SK-N-SH (cell line): ENCODE measurements around the gene CASKIN2. TPM values are rescaled to one million over a fixed set of nuclear protein-coding genes. Genes with fewer than 3 reads are reported as not detected.

Source experiments
- CTCF ChIA-PET: fragments of 300-600, 350-600 bp; formaldehyde crosslinking; extraction: SDS; loops from one replicate; lab custom pipeline; 2021; lab: Yijun Ruan, JAX
- POLR2A ChIA-PET: fragments of 350-600 bp; sonication (Branson Sonifier 250); formaldehyde crosslinking; extraction: SDS; loops from one replicate; lab custom pipeline; 2020; ENCODE audit warnings: antibody characterized with exemption, inconsistent platforms; lab: Yijun Ruan, JAX
- DNase-seq: peaks from one replicate; pipeline ENCODE4 v3.0.0; 2012
- H2AFZ ChIP-seq: fragments of 200-600 bp; sonication (generic); 2 replicates; pipeline ENCODE4 v1.8.1; 2016; ENCODE audit warnings: antibody characterized with exemption, mild to moderate bottlenecking, low read depth
- H3F3A ChIP-seq: fragments of 200-600 bp; sonication (generic); replicated peaks from 2 replicates; pipeline ENCODE3; 2016; ENCODE audit warnings: antibody characterized with exemption, mild to moderate bottlenecking; ENCODE audit not compliant: insufficient read depth
- H3K27ac ChIP-seq, 2 experiments: fragments of 200-500 bp in 1 of 2; fragments of 200-600 bp in 1 of 2; sonication (Bioruptor generic) in 1 of 2; sonication (generic), shearing (Covaris generic) in 1 of 2; 2 replicates each; pipeline versions ENCODE4 v1.5.1 to v1.6.1; 2014 to 2016; ENCODE audit warnings: low read depth in 2 of 2, inconsistent platforms in 1 of 2, low read length in 1 of 2, mild to moderate bottlenecking in 1 of 2, mixed read lengths in 1 of 2
- H3K27me3 ChIP-seq: fragments of 200-600 bp; sonication (generic), shearing (Covaris generic); 2 replicates; pipeline ENCODE4 v1.6.1; 2016; ENCODE audit warnings: mixed run types; ENCODE audit not compliant: insufficient read depth
- H3K36me3 ChIP-seq, 2 experiments: fragments of 200-500 bp in 1 of 2; fragments of 200-600 bp in 1 of 2; sonication (Bioruptor generic) in 1 of 2; sonication (generic) in 1 of 2; replicated peaks in 1 of 2; 2 replicates each; pipeline versions ENCODE3 to v1.5.1; 2014 to 2016; ENCODE audit warnings: low read length in 1 of 2, mild to moderate bottlenecking in 1 of 2; ENCODE audit not compliant: insufficient read depth in 2 of 2, control insufficient read depth in 1 of 2
- H3K4me1 ChIP-seq, 2 experiments: fragments of 200-500 bp in 1 of 2; fragments of 200-600 bp in 1 of 2; sonication (Bioruptor generic) in 1 of 2; sonication (generic), shearing (Covaris generic) in 1 of 2; 2 replicates each; pipeline versions ENCODE4 v1.5.1 to v1.6.1; 2014 to 2016; ENCODE audit warnings: low read depth in 1 of 2, low read length in 1 of 2, mixed run types in 1 of 2; ENCODE audit not compliant: insufficient read depth in 2 of 2, control insufficient read depth in 1 of 2
- H3K4me2 ChIP-seq: fragments of 200-600 bp; sonication (generic), shearing (Covaris generic); 2 replicates; pipeline ENCODE4 v1.6.1; 2017; ENCODE audit warnings: mixed run types
- H3K4me3 ChIP-seq, 2 experiments: fragments of 200-500 bp in 1 of 2; fragments of 200-600 bp in 1 of 2; sonication (Bioruptor generic) in 1 of 2; sonication (generic), shearing (Covaris generic) in 1 of 2; 2 replicates each; pipeline versions ENCODE4 v1.5.1 to v1.8.1; 2014 to 2016; ENCODE audit warnings: low read depth in 2 of 2, inconsistent platforms in 1 of 2, low read length in 1 of 2, mild to moderate bottlenecking in 1 of 2, mixed read lengths in 1 of 2, moderate library complexity in 1 of 2
- H3K79me2 ChIP-seq: fragments of 200-600 bp; sonication (generic); 2 replicates; pipeline ENCODE4 v1.8.1; 2017; ENCODE audit warnings: mild to moderate bottlenecking; ENCODE audit not compliant: insufficient read depth
- H3K9ac ChIP-seq: fragments of 200-600 bp; sonication (generic); 2 replicates; pipeline ENCODE4 v1.6.1; 2017; ENCODE audit warnings: mixed run types
- H3K9me2 ChIP-seq: fragments of 200-600 bp; sonication (generic); 2 replicates; pipeline ENCODE4 v1.6.1; 2017; ENCODE audit warnings: mixed run types
- H3K9me3 ChIP-seq: fragments of 200-600 bp; sonication (generic); 2 replicates; pipeline ENCODE4 v1.6.1; 2017; ENCODE audit warnings: mixed run types, mild to moderate bottlenecking, moderate library complexity
- H4K20me1 ChIP-seq: fragments of 200-600 bp; sonication (generic); 2 replicates; pipeline ENCODE4 v1.6.1; 2017; ENCODE audit warnings: mild to moderate bottlenecking, mixed run types; ENCODE audit not compliant: insufficient read depth
- ELF1 ChIP-seq: IDR thresholded peaks from 2 replicates; pipeline ENCODE4 v1.4.0; 2012
- FOXJ3 ChIP-seq: sonication (generic); formaldehyde crosslinking; IDR thresholded peaks from 2 replicates; pipeline ENCODE4 v1.5.1; 2020; ENCODE audit warnings: mild to moderate bottlenecking, missing genetic modification reagents
- FOXM1 ChIP-seq: IDR thresholded peaks from 2 replicates; pipeline ENCODE4 v1.4.0; 2012; ENCODE audit warnings: low read depth, mild to moderate bottlenecking
- GATA2 ChIP-seq: sonication (generic); formaldehyde crosslinking; IDR thresholded peaks from 2 replicates; pipeline ENCODE4 v1.5.0; 2020; ENCODE audit warnings: mild to moderate bottlenecking, missing genetic modification reagents
- NFIC ChIP-seq: IDR thresholded peaks from 2 replicates; pipeline ENCODE4 v1.4.0; 2012; ENCODE audit warnings: borderline replicate concordance
- NRF1 ChIP-seq: IDR thresholded peaks from 2 replicates; pipeline ENCODE4 v1.6.1; 2012; ENCODE audit warnings: low read depth, mild to moderate bottlenecking, low read length
- POLR2AphosphoS5 ChIP-seq: IDR thresholded peaks from 2 replicates; pipeline ENCODE4 v1.6.1; 2012; ENCODE audit warnings: low read depth, low read length
- RXRA ChIP-seq: IDR thresholded peaks from 2 replicates; pipeline ENCODE4 v1.4.0; 2012; ENCODE audit warnings: low read depth, mild to moderate bottlenecking, borderline replicate concordance
- SIN3A ChIP-seq: IDR thresholded peaks from 2 replicates; pipeline ENCODE4 v1.6.1; 2012; ENCODE audit warnings: low read depth, mild to moderate bottlenecking, low read length, moderate library complexity, borderline replicate concordance
- SMC3 ChIP-seq: IDR thresholded peaks from 2 replicates; pipeline ENCODE4 v1.6.1; 2012; ENCODE audit warnings: low read depth, low read length, improper control_type of control experiment
- TAF1 ChIP-seq: IDR thresholded peaks from 2 replicates; pipeline ENCODE4 v1.6.1; 2012; ENCODE audit warnings: low read depth, mild to moderate bottlenecking, low read length, moderate library complexity, borderline replicate concordance
- TCF12 ChIP-seq: IDR thresholded peaks from 2 replicates; pipeline ENCODE4 v1.4.0; 2012
- TEAD4 ChIP-seq: IDR thresholded peaks from 2 replicates; pipeline ENCODE4 v1.4.0; 2012; ENCODE audit warnings: mild to moderate bottlenecking, borderline replicate concordance; ENCODE audit not compliant: insufficient read depth
- YY1 ChIP-seq: IDR thresholded peaks from 2 replicates; pipeline ENCODE4 v1.4.0; 2012; ENCODE audit warnings: low read depth, mild to moderate bottlenecking
- WGBS: methylation state at CpG from one replicate; pipeline ENCODE4 v1.1.6; 2017; ENCODE audit warnings: low lambda C conversion rate; 5-methylcytosine and 5-hydroxymethylcytosine counted together
- polyA plus RNA-seq, 3 experiments: library from polyadenylated mRNA; depleted of rRNA; stranded (reverse); fragments of >200 nt; gene quantifications; 2 replicates each; pipeline ENCODE4 v1.2.3, GENCODE V29; 2012
- TF ChIP-seq, protein P1 (sequence below): IDR thresholded peaks from 2 replicates; pipeline ENCODE4; 2012
- TF ChIP-seq, protein P2 (sequence below): IDR thresholded peaks from 2 replicates; pipeline ENCODE4 v1.4.0; 2012; ENCODE audit warnings: low read depth
- TF ChIP-seq, protein P3 (sequence below): fragments of 200-600 bp; sonication (generic); IDR thresholded peaks from 2 replicates; pipeline ENCODE4 v1.6.1; 2017; ENCODE audit warnings: antibody characterized with exemption, mild to moderate bottlenecking, moderate library complexity
- TF ChIP-seq, protein P4 (sequence below): IDR thresholded peaks from 2 replicates; pipeline ENCODE4 v1.6.1; 2012; ENCODE audit warnings: mild to moderate bottlenecking, low read depth, low read length, moderate library complexity

CASKIN2 gene
- polyA plus RNA-seq, 1 of the 3 experiments (the other 2 are of a cell fraction) = 6.5 TPM

DNA sequence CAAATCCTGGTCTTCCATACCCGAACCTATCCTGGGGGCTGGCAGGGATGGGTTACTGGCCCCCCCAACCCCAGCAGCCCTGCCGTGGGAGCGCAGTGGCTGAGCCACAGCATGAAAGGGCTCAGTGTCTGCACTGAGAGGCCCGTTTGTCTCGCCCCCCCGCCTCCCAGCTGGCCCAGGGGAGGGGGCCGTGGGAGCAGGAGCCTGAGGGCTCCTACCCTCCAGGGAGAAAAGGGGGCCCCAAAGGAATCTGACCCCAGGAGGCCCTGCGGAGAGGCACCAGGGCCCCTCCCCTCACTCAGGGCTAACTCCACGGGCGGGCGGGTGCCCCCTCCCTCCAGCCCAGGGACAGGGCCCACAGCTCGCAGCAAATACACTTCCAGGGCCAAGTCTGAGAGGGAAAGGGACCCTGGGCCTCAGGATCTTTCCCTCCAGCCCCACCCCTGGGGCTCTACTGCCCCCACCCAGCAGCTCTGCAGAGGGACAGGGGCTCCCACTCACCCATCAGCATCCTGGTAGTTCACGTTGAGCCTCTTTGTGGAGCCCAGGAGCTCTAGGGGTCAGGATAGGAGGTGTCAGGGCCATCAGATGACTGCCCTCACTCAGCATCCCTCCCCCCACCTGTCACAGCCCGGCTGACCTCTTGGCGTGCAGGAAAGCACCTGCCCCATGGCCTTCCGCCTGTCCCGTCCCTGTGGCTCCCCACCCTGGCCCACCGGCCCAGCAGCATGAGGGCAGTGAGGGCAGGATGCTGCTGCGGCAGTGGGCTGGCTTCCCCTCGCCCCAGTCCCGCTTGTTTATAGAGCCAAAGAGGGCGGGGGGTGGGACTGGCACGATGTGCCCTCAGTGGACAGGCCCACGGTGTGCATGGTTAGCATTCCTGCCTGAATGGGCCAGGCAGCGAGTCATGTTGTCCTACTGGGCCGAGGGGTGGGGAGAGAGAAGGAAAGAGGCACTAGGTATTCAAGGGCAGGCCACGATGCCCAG lies 7.3 kb downstream of the CASKIN2 start (continued):
- TF ChIP-seq, protein P1, sequence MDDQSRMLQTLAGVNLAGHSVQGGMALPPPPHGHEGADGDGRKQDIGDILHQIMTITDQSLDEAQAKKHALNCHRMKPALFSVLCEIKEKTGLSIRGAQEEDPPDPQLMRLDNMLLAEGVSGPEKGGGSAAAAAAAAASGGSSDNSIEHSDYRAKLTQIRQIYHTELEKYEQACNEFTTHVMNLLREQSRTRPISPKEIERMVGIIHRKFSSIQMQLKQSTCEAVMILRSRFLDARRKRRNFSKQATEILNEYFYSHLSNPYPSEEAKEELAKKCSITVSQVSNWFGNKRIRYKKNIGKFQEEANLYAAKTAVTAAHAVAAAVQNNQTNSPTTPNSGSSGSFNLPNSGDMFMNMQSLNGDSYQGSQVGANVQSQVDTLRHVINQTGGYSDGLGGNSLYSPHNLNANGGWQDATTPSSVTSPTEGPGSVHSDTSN = no peak
- no peak for TF ChIP-seq RXRA
- TF ChIP-seq, protein P2, sequence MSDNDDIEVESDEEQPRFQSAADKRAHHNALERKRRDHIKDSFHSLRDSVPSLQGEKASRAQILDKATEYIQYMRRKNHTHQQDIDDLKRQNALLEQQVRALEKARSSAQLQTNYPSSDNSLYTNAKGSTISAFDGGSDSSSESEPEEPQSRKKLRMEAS = no peak
- no peak for TF ChIP-seq TAF1

DNA sequence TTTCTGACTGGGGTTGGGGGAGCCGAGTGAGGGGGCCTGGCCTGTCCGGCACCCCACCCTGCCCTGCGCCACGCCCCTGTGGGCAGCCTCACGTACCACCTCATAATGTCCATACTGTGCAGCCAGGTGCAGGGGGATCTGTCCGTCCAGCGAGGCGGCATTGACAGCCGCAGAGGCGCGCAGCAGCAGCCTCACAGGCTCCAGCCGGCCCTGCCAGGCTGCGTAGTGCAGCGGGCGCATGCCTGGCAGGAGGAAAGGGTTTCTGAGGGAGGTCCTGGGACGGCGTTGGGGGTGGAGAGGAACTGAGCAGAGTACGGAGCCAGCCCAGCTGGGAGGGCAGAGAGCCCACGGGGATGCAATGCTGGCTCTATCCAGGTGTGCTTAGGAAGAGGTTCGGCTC lies 8.4 kb downstream of the CASKIN2 start:
- no peak overlapping the region for H3K27ac ChIP-seq
- TF ChIP-seq FOXJ3 (no peak), SMC3 (no peak), NFIC (no peak), FOXM1 (no peak), GATA2 (CRISPR knock-in tag) (no peak), NRF1 (no peak), TEAD4 (no peak), POLR2AphosphoS5 (no peak), TCF12 (no peak), ELF1 (no peak), TAF1 (no peak), SIN3A (no peak), YY1 (no peak)
- TF ChIP-seq, protein P3, sequence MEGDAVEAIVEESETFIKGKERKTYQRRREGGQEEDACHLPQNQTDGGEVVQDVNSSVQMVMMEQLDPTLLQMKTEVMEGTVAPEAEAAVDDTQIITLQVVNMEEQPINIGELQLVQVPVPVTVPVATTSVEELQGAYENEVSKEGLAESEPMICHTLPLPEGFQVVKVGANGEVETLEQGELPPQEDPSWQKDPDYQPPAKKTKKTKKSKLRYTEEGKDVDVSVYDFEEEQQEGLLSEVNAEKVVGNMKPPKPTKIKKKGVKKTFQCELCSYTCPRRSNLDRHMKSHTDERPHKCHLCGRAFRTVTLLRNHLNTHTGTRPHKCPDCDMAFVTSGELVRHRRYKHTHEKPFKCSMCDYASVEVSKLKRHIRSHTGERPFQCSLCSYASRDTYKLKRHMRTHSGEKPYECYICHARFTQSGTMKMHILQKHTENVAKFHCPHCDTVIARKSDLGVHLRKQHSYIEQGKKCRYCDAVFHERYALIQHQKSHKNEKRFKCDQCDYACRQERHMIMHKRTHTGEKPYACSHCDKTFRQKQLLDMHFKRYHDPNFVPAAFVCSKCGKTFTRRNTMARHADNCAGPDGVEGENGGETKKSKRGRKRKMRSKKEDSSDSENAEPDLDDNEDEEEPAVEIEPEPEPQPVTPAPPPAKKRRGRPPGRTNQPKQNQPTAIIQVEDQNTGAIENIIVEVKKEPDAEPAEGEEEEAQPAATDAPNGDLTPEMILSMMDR = no peak
- TF ChIP-seq, protein P4, sequence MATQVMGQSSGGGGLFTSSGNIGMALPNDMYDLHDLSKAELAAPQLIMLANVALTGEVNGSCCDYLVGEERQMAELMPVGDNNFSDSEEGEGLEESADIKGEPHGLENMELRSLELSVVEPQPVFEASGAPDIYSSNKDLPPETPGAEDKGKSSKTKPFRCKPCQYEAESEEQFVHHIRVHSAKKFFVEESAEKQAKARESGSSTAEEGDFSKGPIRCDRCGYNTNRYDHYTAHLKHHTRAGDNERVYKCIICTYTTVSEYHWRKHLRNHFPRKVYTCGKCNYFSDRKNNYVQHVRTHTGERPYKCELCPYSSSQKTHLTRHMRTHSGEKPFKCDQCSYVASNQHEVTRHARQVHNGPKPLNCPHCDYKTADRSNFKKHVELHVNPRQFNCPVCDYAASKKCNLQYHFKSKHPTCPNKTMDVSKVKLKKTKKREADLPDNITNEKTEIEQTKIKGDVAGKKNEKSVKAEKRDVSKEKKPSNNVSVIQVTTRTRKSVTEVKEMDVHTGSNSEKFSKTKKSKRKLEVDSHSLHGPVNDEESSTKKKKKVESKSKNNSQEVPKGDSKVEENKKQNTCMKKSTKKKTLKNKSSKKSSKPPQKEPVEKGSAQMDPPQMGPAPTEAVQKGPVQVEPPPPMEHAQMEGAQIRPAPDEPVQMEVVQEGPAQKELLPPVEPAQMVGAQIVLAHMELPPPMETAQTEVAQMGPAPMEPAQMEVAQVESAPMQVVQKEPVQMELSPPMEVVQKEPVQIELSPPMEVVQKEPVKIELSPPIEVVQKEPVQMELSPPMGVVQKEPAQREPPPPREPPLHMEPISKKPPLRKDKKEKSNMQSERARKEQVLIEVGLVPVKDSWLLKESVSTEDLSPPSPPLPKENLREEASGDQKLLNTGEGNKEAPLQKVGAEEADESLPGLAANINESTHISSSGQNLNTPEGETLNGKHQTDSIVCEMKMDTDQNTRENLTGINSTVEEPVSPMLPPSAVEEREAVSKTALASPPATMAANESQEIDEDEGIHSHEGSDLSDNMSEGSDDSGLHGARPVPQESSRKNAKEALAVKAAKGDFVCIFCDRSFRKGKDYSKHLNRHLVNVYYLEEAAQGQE = no peak
- TF ChIP-seq, protein P1 = no peak
- TF ChIP-seq, all 33 proteins: peak for 0
- ChIA-PET CTCF (interaction anchor here (1.1 to 1.9 kb wide), 3 partner anchors 9 to 80 kb away, joined by 3 to 5 read pairs (median 3); partner anchors contain the start of genes LLGL2 and TSEN54), POLR2A (interaction anchor here (1.4 kb wide), 1 partner anchor 9 kb away, joined by 4 read pairs; no protein-coding TSS in a partner anchor)
- no peaks in the 10 kb centered on the region for H3K9me2 ChIP-seq
- H3K36me3 ChIP-seq = peaks cover 0 to 41% of the 10 kb centered on the region in 2 experiments
- H3K79me2 ChIP-seq = no peaks in the 10 kb centered on the region; the same call in 1 of the 2 replicates
- no peaks in the 10 kb centered on the region for H3K27me3 ChIP-seq
- H3K9ac ChIP-seq = no peak overlapping the region
- H4K20me1 ChIP-seq = peaks cover 26% of the 10 kb centered on the region; the same call in 1 of the 2 replicates
- H3K4me2 ChIP-seq = no peak overlapping the region
- H3F3A ChIP-seq = no peaks in the 10 kb centered on the region
- no peaks in the 10 kb centered on the region for H3K9me3 ChIP-seq
- no peak for DNase-seq
- WGBS = 91% methylated on average over 14 of the region's 20 CpGs
- no peak overlapping the region for H2AFZ ChIP-seq
- H3K4me1 ChIP-seq = peaks cover 6 to 11% of the 10 kb centered on the region in 2 experiments; a peak in 1 of 4 replicates
- no peak overlapping the region for H3K4me3 ChIP-seq
